ENCODE data around the gene PACS1.
"Not testable (repeated sequence)": the region's sequence is repeated elsewhere in the genome, so short reads cannot be mapped to it uniquely, and the experiment has no call there.

The PACS1 gene

DNA sequence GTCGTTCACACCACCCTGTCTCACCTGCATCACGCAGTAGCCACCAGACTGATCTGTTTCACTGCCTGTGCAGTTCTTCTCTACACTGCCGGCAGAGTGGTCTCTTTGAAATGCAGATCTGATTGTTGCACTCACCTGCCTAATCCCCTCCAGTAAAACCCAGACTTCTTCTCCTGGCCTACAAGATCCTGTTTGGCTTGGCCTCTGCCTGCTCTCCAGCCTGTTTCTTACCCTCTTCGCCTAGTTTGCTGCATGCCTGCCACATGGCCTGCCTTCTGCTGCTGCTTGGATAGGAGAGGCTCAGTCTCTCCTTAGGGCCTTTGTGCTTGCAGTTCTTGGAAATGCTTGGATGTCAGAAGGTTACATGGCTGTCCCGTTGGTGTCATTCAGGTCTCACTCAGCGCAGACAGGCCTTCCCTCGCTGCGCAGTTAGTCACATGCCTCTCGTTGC, 42.0 kb downstream of the PACS1 start:
- DNase-seq: no peak

GRCh38 chr11:66112601-66113499, 42.8 kb downstream of the PACS1 start:
- DNase-seq: no peak

- DNase-seq: not testable (repeated sequence)
These were observed 44.9 kb downstream of the PACS1 start for GRCh38 chr11:66114957-66115356.

GRCh38 chr11:66115638-66116301, 45.7 kb downstream of the PACS1 start:
- no peak for DNase-seq

DNA sequence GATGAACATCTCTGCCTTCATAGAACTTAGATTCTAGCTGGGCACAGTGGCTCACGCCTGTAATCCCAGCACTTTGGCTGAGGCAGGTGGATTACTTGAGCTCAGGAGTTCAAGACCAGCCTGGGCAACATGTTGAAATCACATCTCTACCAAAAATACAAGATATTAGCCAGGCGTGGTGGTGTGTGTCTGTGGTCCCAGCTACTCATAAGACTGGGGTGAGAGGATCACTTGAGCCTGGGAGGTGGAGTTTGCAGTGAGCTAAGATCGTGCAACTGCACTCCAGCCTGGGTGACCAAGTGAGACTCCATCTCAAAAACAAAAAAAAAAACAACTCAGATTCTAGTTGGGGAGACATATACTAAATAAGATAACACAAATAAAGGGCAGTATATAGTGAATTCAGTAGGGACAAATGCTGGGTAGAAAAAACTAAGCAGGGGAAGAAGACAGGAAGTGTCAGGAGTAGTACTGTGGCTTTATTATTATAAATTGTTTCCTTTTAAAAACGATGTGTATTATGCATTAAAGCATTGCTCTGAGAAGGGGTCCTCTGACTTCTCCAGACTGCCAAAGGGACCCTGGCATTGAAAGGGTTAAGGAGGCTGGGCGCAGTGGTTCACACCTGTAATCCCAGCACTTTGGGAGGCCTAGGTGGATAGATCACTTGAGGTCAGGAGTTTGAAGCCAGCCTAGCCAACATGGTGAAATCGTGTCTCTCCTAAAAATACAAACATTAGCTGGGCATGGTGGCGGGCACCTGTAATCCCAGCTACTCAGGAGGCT, 46.7 kb downstream of the PACS1 start:
- DNase-seq: no peak

- no peak for DNase-seq
These were observed 48.8 kb downstream of the PACS1 start for GRCh38 chr11:66118847-66119246.

DNA sequence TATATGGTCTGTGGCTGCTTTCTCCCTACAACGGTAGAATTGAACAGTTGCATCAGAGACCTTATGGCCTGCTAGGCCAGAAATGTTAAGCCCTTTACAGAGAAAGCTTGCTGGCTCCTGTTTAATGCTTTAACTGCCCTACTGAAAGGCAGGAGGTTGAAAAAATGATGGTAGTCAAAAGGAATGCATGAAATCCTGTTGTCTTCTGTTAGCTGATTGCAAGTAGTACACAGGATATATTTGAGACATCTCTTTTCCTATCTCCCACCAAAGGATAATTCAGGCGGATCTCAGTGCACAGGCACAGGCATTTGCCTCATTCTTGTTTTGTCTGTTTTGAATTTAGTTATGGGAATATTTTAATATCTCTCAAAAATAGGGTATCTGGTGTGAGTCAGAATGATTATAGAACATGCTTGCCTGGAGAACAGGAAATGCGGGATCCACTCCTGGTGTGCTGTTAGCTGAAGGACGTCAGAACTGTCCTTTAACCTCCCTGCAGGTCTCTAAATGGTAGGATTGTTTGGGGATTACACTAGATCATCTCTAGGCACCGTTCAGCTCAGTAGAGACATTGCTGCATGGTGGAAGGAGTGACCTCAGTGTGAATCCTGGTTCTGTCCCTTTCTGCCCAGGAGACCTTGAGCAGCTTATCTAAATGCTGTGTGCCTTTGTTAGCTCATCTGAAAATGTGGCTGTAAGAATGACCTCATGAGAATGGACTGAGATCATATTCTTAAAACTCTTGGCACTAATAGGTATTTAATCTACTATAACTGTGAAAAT, 49.5 kb downstream of the PACS1 start:
- no peak for DNase-seq

DNA sequence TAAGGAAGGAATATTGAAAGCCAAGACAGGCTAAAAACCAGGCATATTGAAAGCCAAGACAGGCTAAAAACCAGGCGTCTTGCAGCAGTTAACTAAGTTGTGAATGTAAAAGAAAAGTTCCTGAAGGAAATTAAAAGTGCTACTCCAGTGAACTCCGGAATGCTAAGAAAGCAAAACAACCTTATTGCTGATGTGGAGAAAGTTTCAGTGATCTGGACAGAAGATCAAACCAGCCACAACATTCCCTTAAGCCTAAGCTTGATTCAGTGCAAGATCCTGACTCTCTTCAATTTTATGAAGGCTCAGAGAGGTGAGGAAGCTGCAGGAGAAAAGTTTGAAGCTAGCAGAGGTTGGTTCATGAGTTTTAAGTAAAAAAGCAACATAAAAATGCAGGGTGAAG, 51.4 kb downstream of the PACS1 start:
- DNase-seq: no peak

GRCh38 chr11:66123902-66124301, 53.8 kb downstream of the PACS1 start:
- no peak for DNase-seq

GRCh38 chr11:66124564-66124963, 54.5 kb downstream of the PACS1 start:
- no peak for DNase-seq

DNA sequence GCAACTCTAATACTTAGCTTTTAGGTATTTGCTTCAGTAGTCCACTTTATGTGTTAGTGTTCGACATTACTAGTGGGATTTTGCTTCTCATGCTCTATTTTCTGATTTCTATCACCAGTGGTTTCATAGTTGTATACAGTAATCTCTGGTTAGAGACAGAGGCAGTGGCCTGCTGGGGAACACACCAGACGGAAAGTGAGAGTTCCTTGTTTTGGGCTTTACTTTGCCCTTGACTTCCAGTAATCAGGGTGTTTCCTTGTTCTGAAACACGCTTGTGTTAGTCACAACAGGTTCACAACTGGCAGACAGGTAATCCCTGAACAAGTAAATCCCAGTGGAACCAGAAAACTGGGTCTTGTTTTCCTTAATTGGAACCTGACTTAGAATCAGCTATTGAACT, 56.0 kb downstream of the PACS1 start:
- no peak for DNase-seq

DNA sequence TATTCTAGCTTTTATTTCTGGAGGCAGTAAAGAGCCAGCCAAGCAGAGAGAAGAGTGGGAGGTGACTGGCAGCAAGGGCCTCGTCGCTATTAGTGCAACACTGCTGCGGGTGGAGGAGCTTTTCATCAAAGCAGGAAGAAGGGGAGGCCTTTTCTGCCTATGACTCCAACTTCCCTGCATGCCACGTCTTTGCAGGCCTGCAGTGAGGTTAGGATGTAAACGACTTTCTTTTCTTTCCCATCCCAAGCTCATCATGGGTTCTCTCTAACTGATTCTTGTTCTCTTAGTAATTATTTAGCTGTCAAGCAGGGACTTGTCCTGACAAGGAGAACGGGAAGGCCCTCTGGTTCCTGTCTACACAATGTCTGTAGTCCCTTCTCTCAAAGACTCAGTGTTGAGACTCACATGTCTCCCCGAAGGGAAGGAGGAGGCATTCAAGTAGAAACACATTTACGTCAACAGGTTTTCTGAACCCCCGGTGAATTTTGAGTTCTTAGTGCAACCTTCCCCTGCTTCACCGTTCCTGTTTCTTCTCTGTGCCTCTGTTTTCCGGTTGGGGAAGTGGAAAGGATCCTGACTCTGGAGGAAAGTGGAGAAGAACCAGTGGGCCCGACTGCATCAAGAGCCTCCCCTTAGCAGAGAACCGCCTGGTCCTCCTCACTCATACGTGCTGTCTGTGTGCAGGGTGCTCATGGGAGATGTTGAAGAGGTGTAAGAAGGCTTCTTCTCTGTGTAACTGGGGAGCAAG, 56.9 kb downstream of the PACS1 start:
- no peak for DNase-seq

- DNase-seq: no peak
These were observed 60.9 kb downstream of the PACS1 start for GRCh38 chr11:66130978-66131377.

DNA sequence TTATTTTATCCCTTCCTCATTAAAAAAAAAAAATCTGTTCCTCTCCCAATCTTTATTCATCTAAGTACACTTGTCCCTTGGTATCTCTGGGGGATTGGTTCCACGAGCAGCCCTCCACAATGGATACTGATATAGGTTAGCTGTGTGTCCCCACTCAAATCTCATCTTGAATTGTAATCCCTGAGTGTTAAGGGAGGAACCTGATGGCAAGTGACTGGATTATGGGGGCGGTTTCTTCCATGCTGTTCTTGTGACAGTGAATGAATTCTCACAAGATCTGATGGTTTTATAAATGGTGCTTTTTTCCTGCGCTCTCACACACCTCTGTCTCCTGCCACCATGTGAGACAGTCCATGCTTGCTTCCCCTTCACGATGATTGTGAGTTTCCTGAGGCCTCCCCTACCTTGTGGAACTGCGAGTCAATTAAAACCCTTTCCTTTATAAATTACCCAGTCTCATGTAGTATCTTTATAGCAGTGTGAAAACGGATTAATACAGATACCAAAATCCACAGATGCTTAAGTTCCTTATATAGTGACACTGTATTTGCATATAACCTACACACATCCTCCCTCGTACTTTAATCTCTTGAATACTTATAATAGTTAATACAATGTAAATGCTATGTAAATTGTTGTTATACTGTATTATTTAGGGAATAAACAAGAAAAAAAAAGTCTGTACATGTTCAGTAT, 62.0 kb downstream of the PACS1 start:
- no peak for DNase-seq

DNA sequence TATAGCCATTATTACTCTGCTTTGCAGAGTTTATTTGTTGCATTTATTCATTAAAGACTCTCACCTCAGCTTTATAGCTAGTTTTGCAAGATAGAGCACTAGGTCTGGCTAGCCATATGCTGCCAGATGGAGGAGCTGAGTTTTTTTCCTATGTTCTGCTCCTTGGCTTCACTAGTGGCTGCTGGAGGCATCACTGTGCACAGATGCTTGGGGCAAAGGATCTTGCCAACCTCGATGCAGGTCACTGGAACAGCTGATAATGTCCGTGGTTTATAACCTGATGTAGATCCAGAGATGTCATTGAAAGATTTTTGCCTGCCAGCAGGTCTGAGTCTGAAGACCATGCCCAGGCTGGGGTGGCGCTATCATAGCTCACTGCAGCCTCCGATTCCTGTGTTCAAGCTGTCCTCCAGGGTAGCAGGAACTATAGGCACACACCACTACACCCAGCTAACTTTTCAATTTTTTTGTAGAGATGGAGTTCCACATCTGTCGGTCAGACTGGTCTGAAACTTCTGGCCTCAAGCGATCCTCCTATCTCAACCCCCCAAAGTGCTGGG, 63.2 kb downstream of the PACS1 start:
- DNase-seq: no peak

GRCh38 chr11:66136752-66137123, 66.7 kb downstream of the PACS1 start:
- no peak for DNase-seq

DNA sequence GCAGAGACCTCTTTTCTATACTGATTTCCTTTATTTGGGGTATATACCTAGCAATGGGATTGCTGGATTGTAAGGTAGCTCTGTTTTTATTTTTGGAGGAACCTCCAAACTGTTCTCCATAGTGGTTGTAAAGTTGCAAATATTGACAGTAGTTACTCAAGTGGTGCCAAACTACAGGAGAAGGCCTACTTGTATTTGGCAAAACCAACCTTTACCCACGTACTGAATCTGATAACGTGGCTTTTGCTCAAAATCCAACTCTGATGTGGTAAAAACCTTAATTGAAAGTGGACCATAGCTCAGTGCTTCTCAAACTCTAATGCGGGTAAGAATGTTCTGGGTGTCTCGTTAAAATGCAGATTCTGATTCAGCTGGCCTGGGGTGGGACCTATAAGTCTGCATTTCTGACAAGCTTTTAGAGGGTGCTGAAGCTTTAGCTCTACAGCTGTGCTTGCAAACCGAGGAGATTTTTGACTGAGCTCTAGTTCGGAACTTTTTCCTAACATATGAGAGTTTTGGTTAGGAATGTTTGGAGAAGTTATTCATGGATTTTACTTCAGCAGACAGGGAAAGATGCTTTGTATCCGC, 69.8 kb downstream of the PACS1 start:
- DNase-seq: no peak

DNA sequence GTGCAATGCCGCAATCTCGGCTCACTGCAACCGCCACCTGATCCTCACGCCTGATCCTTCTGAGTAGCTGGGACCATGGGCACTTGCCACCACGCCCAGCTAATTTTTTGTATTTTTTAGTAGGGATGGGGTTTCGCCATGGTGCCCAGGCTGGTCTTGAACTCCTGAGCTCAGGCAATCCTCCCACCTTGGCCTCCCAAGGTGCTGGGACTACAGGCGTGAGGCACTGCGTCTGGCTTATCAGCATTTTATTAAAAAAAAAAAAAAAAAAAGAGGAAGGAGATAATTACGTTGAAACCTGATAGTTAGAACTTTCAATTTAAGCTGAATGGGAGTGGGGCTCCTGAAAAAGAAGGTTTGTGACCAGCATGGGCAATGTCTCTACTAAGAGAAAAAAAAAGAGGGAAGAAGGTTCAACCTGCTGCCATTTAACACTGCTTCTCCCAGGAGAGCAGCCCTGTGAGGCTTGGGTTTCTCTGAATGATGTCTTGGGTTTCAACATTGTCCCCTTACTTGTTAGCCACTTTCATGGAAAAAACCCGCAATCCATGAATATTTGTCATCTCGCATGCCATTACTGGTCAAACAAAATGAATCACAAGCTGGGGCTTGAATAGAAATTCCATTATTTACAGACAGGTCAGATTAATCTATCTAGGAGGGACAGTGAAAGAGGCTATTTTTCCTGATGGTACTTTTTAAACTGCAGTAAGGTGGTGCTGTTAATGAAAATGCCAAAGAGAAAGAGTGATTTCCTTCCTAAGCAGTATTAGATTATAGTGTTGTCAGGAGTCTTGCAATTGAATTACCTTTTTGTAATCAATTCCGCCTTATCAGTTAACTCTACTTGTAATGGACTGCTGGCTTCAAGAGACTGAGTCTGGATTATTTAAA, 72.5 kb downstream of the PACS1 start:
- DNase-seq: no peak

DNA sequence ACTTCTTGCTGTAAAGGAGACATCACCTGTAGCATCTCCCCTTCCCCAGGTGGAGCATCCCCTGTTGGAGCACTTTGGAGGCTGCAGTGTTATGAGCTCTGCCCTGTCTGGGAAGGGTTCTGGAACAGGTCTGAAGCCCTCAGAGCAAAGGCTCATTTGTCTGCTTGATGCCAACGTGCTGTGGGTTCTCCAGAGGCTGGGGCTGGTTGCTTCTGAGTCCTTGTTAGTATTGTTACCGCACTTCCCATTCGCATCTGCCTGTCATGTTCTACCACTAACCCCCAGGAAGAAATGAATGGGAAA, 73.1 kb downstream of the PACS1 start:
- DNase-seq: no peak
